ENCODE measurements around the gene NLRC5. TPM values are rescaled to one million over a fixed set of nuclear protein-coding genes. Genes with fewer than 3 reads are reported as not detected.

The NLRC5 gene
- total RNA-seq, 1 experiment from 2014 or later = 29.7 TPM

- H3K9me2 ChIP-seq (ENCODE audit: insufficient read depth) = no peaks in the 10 kb centered on the region
- no peak overlapping the region for H3K27ac ChIP-seq
- H3K36me3 ChIP-seq (ENCODE audit: low read depth) = no peaks in the 10 kb centered on the region
- TF ChIP-seq, protein P1, sequence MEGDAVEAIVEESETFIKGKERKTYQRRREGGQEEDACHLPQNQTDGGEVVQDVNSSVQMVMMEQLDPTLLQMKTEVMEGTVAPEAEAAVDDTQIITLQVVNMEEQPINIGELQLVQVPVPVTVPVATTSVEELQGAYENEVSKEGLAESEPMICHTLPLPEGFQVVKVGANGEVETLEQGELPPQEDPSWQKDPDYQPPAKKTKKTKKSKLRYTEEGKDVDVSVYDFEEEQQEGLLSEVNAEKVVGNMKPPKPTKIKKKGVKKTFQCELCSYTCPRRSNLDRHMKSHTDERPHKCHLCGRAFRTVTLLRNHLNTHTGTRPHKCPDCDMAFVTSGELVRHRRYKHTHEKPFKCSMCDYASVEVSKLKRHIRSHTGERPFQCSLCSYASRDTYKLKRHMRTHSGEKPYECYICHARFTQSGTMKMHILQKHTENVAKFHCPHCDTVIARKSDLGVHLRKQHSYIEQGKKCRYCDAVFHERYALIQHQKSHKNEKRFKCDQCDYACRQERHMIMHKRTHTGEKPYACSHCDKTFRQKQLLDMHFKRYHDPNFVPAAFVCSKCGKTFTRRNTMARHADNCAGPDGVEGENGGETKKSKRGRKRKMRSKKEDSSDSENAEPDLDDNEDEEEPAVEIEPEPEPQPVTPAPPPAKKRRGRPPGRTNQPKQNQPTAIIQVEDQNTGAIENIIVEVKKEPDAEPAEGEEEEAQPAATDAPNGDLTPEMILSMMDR (conservative IDR thresholded peaks at IDR 0.05) = no peak
- TF ChIP-seq EZH2 (IDR thresholded peaks at IDR 0.05; ENCODE audit: low read depth) = no peak
- H3K9me3 ChIP-seq (ENCODE audit: insufficient read depth, low read depth) = no peaks in the 10 kb centered on the region
- H3K27me3 ChIP-seq (ENCODE audit: insufficient read depth, low read depth) = no peaks in the 10 kb centered on the region
- no TSS peak for BruUV-seq (replicated peaks)
- H4K20me1 ChIP-seq (ENCODE audit: insufficient read depth) = no peaks in the 10 kb centered on the region
- intact Hi-C loops (cut with micrococcal nuclease; ENCODE audit: unreplicated experiment) = no loop called here
- H3K4me2 ChIP-seq = no peak overlapping the region
- no peaks in the 10 kb centered on the region for H3K79me2 ChIP-seq (ENCODE audit: low read depth)
- H3K4me1 ChIP-seq (replicated peaks; ENCODE audit: insufficient read depth) = peaks cover 9% of the 10 kb centered on the region
- no peak overlapping the region for H2AFZ ChIP-seq
- DNase-seq = no peak
- no peak overlapping the region for H3K4me3 ChIP-seq
- ChIA-PET CTCF (no interaction called here), POLR2A (ENCODE audit: unreplicated experiment) (interaction anchor here (0.6 kb wide), 1 partner anchor 406 kb away, joined by 7 read pairs; no protein-coding TSS in a partner anchor)
- no peaks in the 10 kb centered on the region for H3F3A ChIP-seq (ENCODE audit: insufficient read depth, low read depth)
Measured at GRCh38 chr16:57032931-57033330, 43.6 kb downstream of the NLRC5 start.

GRCh38 chr16:57036315-57036714 is 47.0 kb downstream of the NLRC5 start:
- no peak overlapping the region for H3K4me2 ChIP-seq
- H3K79me2 ChIP-seq (ENCODE audit: low read depth) = no peaks in the 10 kb centered on the region
- H3K36me3 ChIP-seq (ENCODE audit: low read depth) = no peaks in the 10 kb centered on the region
- H3K9me3 ChIP-seq (ENCODE audit: insufficient read depth, low read depth) = no peaks in the 10 kb centered on the region
- BruUV-seq (replicated peaks) = no TSS peak
- POLR2A ChIA-PET (ENCODE audit: unreplicated experiment) = no interaction called here
- H3K27me3 ChIP-seq (ENCODE audit: insufficient read depth, low read depth) = no peaks in the 10 kb centered on the region
- no peaks in the 10 kb centered on the region for H3K9me2 ChIP-seq (ENCODE audit: insufficient read depth)
- CTCF ChIA-PET = no interaction called here
- no peak overlapping the region for H3K27ac ChIP-seq
- no peak for TF ChIP-seq EZH2 (IDR thresholded peaks at IDR 0.05; ENCODE audit: low read depth)
- TF ChIP-seq, protein P1 (conservative IDR thresholded peaks at IDR 0.05) = no peak
- H4K20me1 ChIP-seq (ENCODE audit: insufficient read depth) = no peaks in the 10 kb centered on the region
- no peaks in the 10 kb centered on the region for H3K4me1 ChIP-seq (replicated peaks; ENCODE audit: insufficient read depth)
- H3K4me3 ChIP-seq = no peak overlapping the region
- no peak for DNase-seq
- intact Hi-C loops (cut with micrococcal nuclease; ENCODE audit: unreplicated experiment) = no loop called here
- no peaks in the 10 kb centered on the region for H3F3A ChIP-seq (ENCODE audit: insufficient read depth, low read depth)
- no peak overlapping the region for H2AFZ ChIP-seq

- H3K4me2 ChIP-seq = no peak overlapping the region
- no peaks in the 10 kb centered on the region for H3K4me1 ChIP-seq (replicated peaks; ENCODE audit: insufficient read depth)
- POLR2A ChIA-PET (ENCODE audit: unreplicated experiment) = no interaction called here
- DNase-seq = no peak
- no TSS peak for BruUV-seq (replicated peaks)
- no peaks in the 10 kb centered on the region for H3K9me2 ChIP-seq (ENCODE audit: insufficient read depth)
- no peaks in the 10 kb centered on the region for H4K20me1 ChIP-seq (ENCODE audit: insufficient read depth)
- CTCF ChIA-PET = no interaction called here
- no peaks in the 10 kb centered on the region for H3F3A ChIP-seq (ENCODE audit: insufficient read depth, low read depth)
- H3K9me3 ChIP-seq (ENCODE audit: insufficient read depth, low read depth) = no peaks in the 10 kb centered on the region
- no peaks in the 10 kb centered on the region for H3K79me2 ChIP-seq (ENCODE audit: low read depth)
- H2AFZ ChIP-seq = no peak overlapping the region
- no peaks in the 10 kb centered on the region for H3K27me3 ChIP-seq (ENCODE audit: insufficient read depth, low read depth)
- no peak overlapping the region for H3K27ac ChIP-seq
- TF ChIP-seq, protein P1 (conservative IDR thresholded peaks at IDR 0.05) = no peak
- TF ChIP-seq EZH2 (IDR thresholded peaks at IDR 0.05; ENCODE audit: low read depth) = no peak
- intact Hi-C loops (cut with micrococcal nuclease; ENCODE audit: unreplicated experiment) = no loop called here
- no peak overlapping the region for H3K4me3 ChIP-seq
- H3K36me3 ChIP-seq (ENCODE audit: low read depth) = no peaks in the 10 kb centered on the region
Measured at GRCh38 chr16:57036945-57037344, 47.6 kb downstream of the NLRC5 start.

All from PC-9 (cell line).